HCT116 (cell line): ENCODE data around the gene SPTBN1. TPM values are rescaled to one million over a fixed set of nuclear protein-coding genes. Genes with fewer than 3 reads are reported as not detected.

Source experiments
- ATAC-seq: fragments of 200-7000 bp; cut with Tn5 transposase; 2 replicates; pipeline ENCODE4 v1.9.1; 2020; ENCODE audit warnings: mild to moderate bottlenecking, moderate library complexity
- BruUV-seq: library from RNA; stranded (reverse); fragments of 400-500 nt; replicated peaks from 2 replicates; lab custom pipeline; 2021; lab: Mats Ljungman, UMichigan
- CTCF ChIA-PET: fragments of 300-600 bp; sonication (Branson Sonifier 250); formaldehyde crosslinking; loops from one replicate; lab custom pipeline; 2021; ENCODE audit warnings: antibody characterized with exemption; lab: Charles Lee
- POLR2A ChIA-PET: fragments of 300-600, 350-600 bp; sonication (Branson Sonifier 250); formaldehyde crosslinking; loops from one replicate; lab custom pipeline; 2021; ENCODE audit warnings: antibody characterized with exemption; lab: Charles Lee
- RAD21 ChIA-PET, 2 experiments: fragments of 300-600 bp; sonication (Branson Sonifier 250); formaldehyde crosslinking; loops; one replicate each; lab custom pipeline; 2023; ENCODE audit warnings: low total read pairs in 2 of 2; ENCODE audit not compliant: uncharacterized antibody in 2 of 2, unreplicated experiment in 2 of 2, low non-redundant PET in 1 of 2; lab: Charles Lee
- DNase-seq: peaks from one replicate; pipeline ENCODE4 v3.0.0-alpha.2; 2010; ENCODE audit warnings: low read depth, low spot score
- H2AFZ ChIP-seq: fragments of 200-600 bp; shearing (Covaris generic), sonication (generic); 2 replicates; pipeline ENCODE4 v1.6.1; 2017; ENCODE audit warnings: low read depth, mixed run types, mixed read lengths, antibody characterized with exemption, low read length; ENCODE audit not compliant: poor library complexity, severe bottlenecking
- H3K27ac ChIP-seq: 2 replicates; pipeline ENCODE4 v1.5.1; 2012; ENCODE audit warnings: low read depth, low read length
- H3K27me3 ChIP-seq: fragments of 200-600 bp; sonication (generic); 2 replicates; pipeline ENCODE4 v1.6.1; 2016; ENCODE audit warnings: mixed run types, low read length, mixed read lengths; ENCODE audit not compliant: insufficient read depth
- H3K36me3 ChIP-seq, 2 experiments: fragments of 200-500 bp in 1 of 2; fragments of 200-600 bp in 1 of 2; sonication (Bioruptor generic) in 1 of 2; sonication (generic) in 1 of 2; 2 replicates each; pipeline versions ENCODE4 v1.5.1 to v1.6.1; 2014 to 2016; ENCODE audit warnings: low read length in 2 of 2, inconsistent platforms in 1 of 2, mixed read lengths in 1 of 2, mixed run types in 1 of 2; ENCODE audit not compliant: insufficient read depth in 2 of 2, control insufficient read depth in 1 of 2
- H3K4me1 ChIP-seq, 2 experiments: fragments of 200-600 bp in 1 of 2; sonication (generic) in 1 of 2; 2 replicates each; pipeline versions ENCODE4 v1.5.1 to v1.6.1; 2012 to 2017; ENCODE audit warnings: low read length in 2 of 2, inconsistent platforms in 1 of 2, mild to moderate bottlenecking in 1 of 2, mixed read lengths in 1 of 2, mixed run types in 1 of 2, moderate library complexity in 1 of 2; ENCODE audit not compliant: insufficient read depth in 2 of 2, control insufficient read depth in 1 of 2
- H3K4me2 ChIP-seq: fragments of 200-600 bp; sonication (generic); 2 replicates; pipeline ENCODE4 v1.6.1; 2017; ENCODE audit warnings: mixed run types, low read length, mixed read lengths
- H3K4me3 ChIP-seq, 2 experiments: fragments of 200-600 bp in 1 of 2; sonication (generic) in 1 of 2; replicated peaks in 1 of 2; 2 replicates each; pipeline ENCODE4 v1.5.1; 2011 to 2016; ENCODE audit warnings: low read length in 2 of 2, control low read depth in 1 of 2, low read depth in 1 of 2, mild to moderate bottlenecking in 1 of 2, mixed read lengths in 1 of 2, mixed run types in 1 of 2
- H3K79me2 ChIP-seq: fragments of 200-600 bp; sonication (generic); 2 replicates; pipeline ENCODE4 v1.6.1; 2017; ENCODE audit warnings: mild to moderate bottlenecking, mixed run types, low read length, moderate library complexity, mixed read lengths; ENCODE audit not compliant: insufficient read depth
- H3K9ac ChIP-seq: fragments of 200-600 bp; sonication (generic); 2 replicates; pipeline ENCODE4 v1.6.1; 2016; ENCODE audit warnings: low read length, mixed read lengths
- H3K9me2 ChIP-seq: fragments of 200-600 bp; sonication (generic), shearing (Covaris generic); 2 replicates; pipeline ENCODE4 v1.6.1; 2017; ENCODE audit warnings: mixed run types, mild to moderate bottlenecking, moderate library complexity; ENCODE audit not compliant: insufficient read depth
- H3K9me3 ChIP-seq, 2 experiments: fragments of 200-500 bp in 1 of 2; fragments of 200-600 bp in 1 of 2; sonication (Bioruptor generic) in 1 of 2; sonication (generic) in 1 of 2; 2 replicates each; pipeline ENCODE4 v1.6.1; 2014 to 2017; ENCODE audit warnings: low read length in 2 of 2, mixed read lengths in 2 of 2, inconsistent platforms in 1 of 2, low read depth in 1 of 2, mild to moderate bottlenecking in 1 of 2, mixed run types in 1 of 2, moderate library complexity in 1 of 2; ENCODE audit not compliant: control insufficient read depth in 1 of 2, insufficient read depth in 1 of 2
- H4K20me1 ChIP-seq: fragments of 200-600 bp; sonication (generic), shearing (Covaris generic); 2 replicates; pipeline ENCODE4 v1.6.1; 2017; ENCODE audit warnings: mixed run types, mild to moderate bottlenecking, moderate library complexity; ENCODE audit not compliant: insufficient read depth
- CBX3 ChIP-seq: IDR thresholded peaks from 2 replicates; pipeline ENCODE4 v1.6.1; 2012; ENCODE audit warnings: low read depth
- EGR1 ChIP-seq: IDR thresholded peaks from 2 replicates; pipeline ENCODE4 v1.6.1; 2012; ENCODE audit warnings: low read depth
- ELF1 ChIP-seq: IDR thresholded peaks from 2 replicates; pipeline ENCODE4 v1.6.1; 2012; ENCODE audit warnings: low read depth, borderline replicate concordance
- EZH2phosphoT487 ChIP-seq: fragments of 200-600 bp; IDR thresholded peaks from 2 replicates; pipeline ENCODE4 v1.6.1; 2018; ENCODE audit warnings: antibody characterized with exemption, borderline replicate concordance
- POLR2A ChIP-seq: IDR thresholded peaks from 2 replicates; pipeline ENCODE4 v1.7.0; 2011; ENCODE audit warnings: borderline replicate concordance; ENCODE audit not compliant: insufficient read depth, insufficient read length; ENCODE audit errors: extremely low read depth
- SIN3A ChIP-seq: IDR thresholded peaks from 2 replicates; pipeline ENCODE4 v1.6.1; 2012; ENCODE audit warnings: low read depth
- SRF ChIP-seq: IDR thresholded peaks from 2 replicates; pipeline ENCODE4 v1.6.1; 2012; ENCODE audit warnings: low read depth
- YY1 ChIP-seq: IDR thresholded peaks from 2 replicates; pipeline ENCODE4 v1.6.1; 2011; ENCODE audit warnings: low read length, low read depth, moderate library complexity, mild to moderate bottlenecking; ENCODE audit not compliant: insufficient replicate concordance; ENCODE audit errors: extremely low read depth
- ZFX ChIP-seq: fragments of 450-650 bp; IDR thresholded peaks from 2 replicates; pipeline ENCODE4 v1.6.1; 2017
- ZNF274 ChIP-seq: fragments of 200-500 bp; sonication (Bioruptor generic); IDR thresholded peaks from 2 replicates; pipeline ENCODE4 v1.6.1; 2014; ENCODE audit warnings: mild to moderate bottlenecking, low read depth, low read length, inconsistent platforms
- intact Hi-C: fragments of 100-400 bp; cut with micrococcal nuclease; formaldehyde crosslinking; loops from 2 replicates; pipeline ENCODE4 v1.10.0; 2022
- total RNA-seq: library from RNA; stranded (reverse); gene quantifications from one replicate; pipeline ENCODE4 v1.2.1, GENCODE V29; 2021; ENCODE audit not compliant: unreplicated experiment
- TF ChIP-seq, protein P1 (sequence below), 3 experiments: fragments of 200-600 bp in 1 of 3; sonication (generic) in 1 of 3; IDR thresholded peaks in 2 of 3; conservative IDR thresholded peaks in 1 of 3; 2 replicates each; pipeline ENCODE4 v1.5.1; 2012 to 2017; ENCODE audit warnings: low read depth in 2 of 3, low read length in 2 of 3, antibody characterized with exemption in 1 of 3, borderline replicate concordance in 1 of 3, control low read depth in 1 of 3, mild to moderate bottlenecking in 1 of 3, mixed read lengths in 1 of 3, mixed run types in 1 of 3, moderate library complexity in 1 of 3; ENCODE audit not compliant: insufficient read depth in 1 of 3
- TF ChIP-seq, protein P2 (sequence below): IDR thresholded peaks from 2 replicates; pipeline ENCODE4 v1.6.1; 2012; ENCODE audit warnings: low read depth

SPTBN1 gene
- total RNA-seq, 1 experiment from 2014 or later, result 84.4 TPM

DNA sequence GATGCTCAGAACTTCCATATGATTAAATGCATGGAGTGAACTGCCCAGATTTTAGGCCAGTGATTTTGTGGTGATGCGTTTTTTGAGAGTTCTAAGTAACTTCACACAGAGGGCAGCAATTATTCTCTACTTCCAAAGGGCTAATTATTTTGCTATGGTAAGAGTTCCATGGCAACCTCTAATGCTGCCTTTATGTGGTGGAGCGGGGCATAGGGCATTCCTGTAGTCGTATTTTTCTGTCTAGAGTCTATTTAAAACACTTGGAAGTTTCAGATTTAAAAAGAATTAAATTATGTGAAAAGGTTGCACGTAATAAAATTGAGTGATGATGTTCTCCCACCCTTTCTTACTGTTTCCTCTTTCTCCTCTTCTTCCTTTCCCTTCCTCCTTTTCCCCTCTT is 203.4 kb downstream of the SPTBN1 start:
- intact Hi-C loops, result no loop called here
- TF ChIP-seq, protein P1, sequence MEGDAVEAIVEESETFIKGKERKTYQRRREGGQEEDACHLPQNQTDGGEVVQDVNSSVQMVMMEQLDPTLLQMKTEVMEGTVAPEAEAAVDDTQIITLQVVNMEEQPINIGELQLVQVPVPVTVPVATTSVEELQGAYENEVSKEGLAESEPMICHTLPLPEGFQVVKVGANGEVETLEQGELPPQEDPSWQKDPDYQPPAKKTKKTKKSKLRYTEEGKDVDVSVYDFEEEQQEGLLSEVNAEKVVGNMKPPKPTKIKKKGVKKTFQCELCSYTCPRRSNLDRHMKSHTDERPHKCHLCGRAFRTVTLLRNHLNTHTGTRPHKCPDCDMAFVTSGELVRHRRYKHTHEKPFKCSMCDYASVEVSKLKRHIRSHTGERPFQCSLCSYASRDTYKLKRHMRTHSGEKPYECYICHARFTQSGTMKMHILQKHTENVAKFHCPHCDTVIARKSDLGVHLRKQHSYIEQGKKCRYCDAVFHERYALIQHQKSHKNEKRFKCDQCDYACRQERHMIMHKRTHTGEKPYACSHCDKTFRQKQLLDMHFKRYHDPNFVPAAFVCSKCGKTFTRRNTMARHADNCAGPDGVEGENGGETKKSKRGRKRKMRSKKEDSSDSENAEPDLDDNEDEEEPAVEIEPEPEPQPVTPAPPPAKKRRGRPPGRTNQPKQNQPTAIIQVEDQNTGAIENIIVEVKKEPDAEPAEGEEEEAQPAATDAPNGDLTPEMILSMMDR (IDR thresholded peaks at IDR 0.05 in 2 of 3, conservative IDR thresholded peaks at IDR 0.05 in 1 of 3; ENCODE audit: borderline replicate concordance in 1 of 3, insufficient read depth in 1 of 3, low read depth in 2 of 3, low read length in 2 of 3), result no peak
- TF ChIP-seq CBX3 (no peak), ZNF274 (no peak), EZH2phosphoT487 (no peak), YY1 (no peak), ELF1 (no peak), SIN3A (no peak), SRF (no peak), POLR2A (no peak), EGR1 (no peak), ZFX (no peak)
- TF ChIP-seq, protein P2, sequence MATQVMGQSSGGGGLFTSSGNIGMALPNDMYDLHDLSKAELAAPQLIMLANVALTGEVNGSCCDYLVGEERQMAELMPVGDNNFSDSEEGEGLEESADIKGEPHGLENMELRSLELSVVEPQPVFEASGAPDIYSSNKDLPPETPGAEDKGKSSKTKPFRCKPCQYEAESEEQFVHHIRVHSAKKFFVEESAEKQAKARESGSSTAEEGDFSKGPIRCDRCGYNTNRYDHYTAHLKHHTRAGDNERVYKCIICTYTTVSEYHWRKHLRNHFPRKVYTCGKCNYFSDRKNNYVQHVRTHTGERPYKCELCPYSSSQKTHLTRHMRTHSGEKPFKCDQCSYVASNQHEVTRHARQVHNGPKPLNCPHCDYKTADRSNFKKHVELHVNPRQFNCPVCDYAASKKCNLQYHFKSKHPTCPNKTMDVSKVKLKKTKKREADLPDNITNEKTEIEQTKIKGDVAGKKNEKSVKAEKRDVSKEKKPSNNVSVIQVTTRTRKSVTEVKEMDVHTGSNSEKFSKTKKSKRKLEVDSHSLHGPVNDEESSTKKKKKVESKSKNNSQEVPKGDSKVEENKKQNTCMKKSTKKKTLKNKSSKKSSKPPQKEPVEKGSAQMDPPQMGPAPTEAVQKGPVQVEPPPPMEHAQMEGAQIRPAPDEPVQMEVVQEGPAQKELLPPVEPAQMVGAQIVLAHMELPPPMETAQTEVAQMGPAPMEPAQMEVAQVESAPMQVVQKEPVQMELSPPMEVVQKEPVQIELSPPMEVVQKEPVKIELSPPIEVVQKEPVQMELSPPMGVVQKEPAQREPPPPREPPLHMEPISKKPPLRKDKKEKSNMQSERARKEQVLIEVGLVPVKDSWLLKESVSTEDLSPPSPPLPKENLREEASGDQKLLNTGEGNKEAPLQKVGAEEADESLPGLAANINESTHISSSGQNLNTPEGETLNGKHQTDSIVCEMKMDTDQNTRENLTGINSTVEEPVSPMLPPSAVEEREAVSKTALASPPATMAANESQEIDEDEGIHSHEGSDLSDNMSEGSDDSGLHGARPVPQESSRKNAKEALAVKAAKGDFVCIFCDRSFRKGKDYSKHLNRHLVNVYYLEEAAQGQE, result no peak
- CTCF ChIA-PET, result interaction anchor here (1.3 kb wide), 1 partner anchor 45 kb away, joined by 3 read pairs; no protein-coding TSS in a partner anchor
- H3K4me2 ChIP-seq, result no peak overlapping the region
- no peaks in the 10 kb centered on the region for H3K9me3 ChIP-seq
- no peak overlapping the region for H3K4me3 ChIP-seq
- no peak overlapping the region for H3K27ac ChIP-seq
- H3K36me3 ChIP-seq, result peaks cover 19 to 20% of the 10 kb centered on the region in 2 experiments; a peak in 3 of 4 replicates
- POLR2A ChIA-PET, result no interaction called here
- RAD21 ChIA-PET, result no interaction called here
- DNase-seq (no peak), ATAC-seq (no peak)
- no peaks in the 10 kb centered on the region for H4K20me1 ChIP-seq
- H3K9me2 ChIP-seq, result no peaks in the 10 kb centered on the region
- H3K9ac ChIP-seq, result no peak overlapping the region
- no peak overlapping the region for H2AFZ ChIP-seq
- no peaks in the 10 kb centered on the region for H3K79me2 ChIP-seq
- BruUV-seq, result no TSS peak
- H3K4me1 ChIP-seq, result no peaks in the 10 kb centered on the region
- no peaks in the 10 kb centered on the region for H3K27me3 ChIP-seq
